Ammon's horn (tissue), 1 donor: Measurements from ENCODE around the gene COL27A1.
"Not testable (repeated sequence)": the region's sequence is repeated elsewhere in the genome, so short reads cannot be mapped to it uniquely, and the experiment has no call there.

Experiments
- DNase-seq: peaks from one replicate; pipeline ENCODE4 v3.0.0-alpha.2; 2016; ENCODE audit warnings: low spot score

Gene COL27A1

DNA sequence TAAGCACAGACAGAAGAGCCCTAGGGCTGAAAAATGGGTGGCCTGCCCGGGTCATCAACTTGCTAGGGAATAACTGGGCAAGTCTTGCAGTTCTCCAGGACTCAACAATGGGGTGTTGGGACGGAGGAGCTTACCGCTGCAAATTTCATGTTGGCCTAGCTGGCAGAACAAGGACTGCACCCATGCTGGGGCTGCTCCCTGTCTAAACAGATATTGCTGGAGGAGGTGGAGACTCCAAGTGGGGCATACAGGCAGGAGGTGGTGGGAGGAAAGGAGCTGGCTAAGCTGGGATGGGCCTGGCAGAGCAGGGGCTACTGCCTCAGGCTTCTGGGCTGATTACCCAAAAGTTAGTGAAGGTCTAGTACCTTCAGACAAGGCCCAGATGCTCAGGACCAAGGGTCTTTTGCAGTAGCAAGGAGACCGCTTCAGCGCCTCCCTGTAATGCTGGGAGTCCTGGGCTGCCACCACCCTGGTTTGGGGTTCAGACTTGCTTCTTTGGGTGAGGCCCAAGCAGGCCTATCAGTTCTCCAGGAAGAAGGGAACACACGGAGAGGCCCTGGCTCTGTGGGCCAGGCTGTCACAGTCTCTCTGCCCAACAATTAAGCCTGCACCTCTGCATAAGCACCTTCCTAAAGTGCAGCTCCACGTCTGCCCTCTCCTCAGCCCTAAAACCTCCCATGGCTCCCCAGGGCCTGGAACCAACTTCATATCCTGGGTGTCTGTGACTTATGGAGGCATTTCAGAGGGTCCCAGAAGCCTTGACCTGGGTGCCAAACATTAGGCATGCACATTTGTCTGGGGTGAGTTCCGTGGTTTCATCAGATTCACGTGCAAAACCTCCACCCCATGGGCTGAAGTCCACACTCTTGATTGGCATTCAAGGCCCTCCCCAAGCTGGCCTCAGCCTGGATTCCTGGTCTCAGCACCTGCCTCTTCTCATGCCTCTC, 32.0 kb upstream of the COL27A1 start:
- no peak for DNase-seq

DNA sequence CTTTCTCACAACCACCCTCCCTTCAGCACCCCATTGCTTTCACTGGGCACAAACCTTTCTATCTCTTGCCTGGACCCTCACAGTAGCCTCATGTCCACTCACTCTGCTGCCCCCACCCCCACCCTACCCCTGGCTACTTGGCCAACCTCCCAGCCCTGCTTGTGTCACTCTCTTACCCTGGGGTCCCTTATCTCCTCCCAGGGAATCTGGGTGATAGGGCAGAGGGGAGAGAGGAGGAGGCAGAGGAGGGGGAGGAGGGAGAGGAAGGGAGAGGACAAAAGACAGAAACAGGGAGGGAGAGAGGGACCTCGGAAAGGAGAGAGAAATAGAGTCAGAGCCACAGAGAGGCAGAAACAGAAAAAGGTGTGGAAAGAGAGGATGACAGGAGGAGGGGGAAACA, 31.2 kb upstream of the COL27A1 start:
- DNase-seq: no peak

DNA sequence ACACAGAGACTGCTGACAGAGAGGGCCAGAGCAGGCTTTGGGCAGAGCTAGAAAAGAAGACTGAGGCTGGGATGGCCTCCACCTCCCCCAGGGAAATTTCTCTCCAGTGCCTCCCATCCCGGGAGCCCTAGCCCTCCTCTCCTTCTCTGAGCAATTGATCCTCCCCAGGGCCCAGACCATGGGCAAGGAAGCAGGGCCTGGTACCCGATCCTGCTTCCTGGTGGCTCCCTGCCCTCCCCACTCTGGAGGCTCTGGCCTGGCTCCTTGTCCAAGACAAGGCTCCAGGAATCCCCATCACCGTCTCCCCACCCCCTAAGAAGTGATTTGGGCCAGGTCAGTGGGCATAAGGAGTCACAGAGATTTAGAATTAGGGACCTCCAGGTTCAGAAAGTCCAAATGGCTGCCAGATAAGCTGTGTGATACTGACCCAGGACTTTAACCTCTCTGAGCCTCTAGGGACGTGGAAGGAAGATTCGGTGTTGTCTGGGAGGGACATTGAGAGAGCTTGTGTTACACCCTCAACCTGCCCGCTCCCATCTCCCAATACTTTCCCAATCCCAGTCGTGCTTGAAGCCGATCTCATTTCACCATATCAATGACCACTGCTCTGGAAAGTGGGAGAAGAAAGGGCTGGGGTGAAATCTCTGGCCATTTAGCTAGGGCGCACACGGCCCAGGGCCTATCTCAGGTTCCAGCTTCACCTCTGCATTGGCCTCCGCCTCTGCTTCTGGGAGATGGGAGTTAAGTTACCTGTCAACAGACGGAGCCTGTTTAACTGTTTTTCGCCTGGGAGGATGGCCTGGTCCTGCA, 30.5 kb upstream of the COL27A1 start:
- no peak for DNase-seq

DNA sequence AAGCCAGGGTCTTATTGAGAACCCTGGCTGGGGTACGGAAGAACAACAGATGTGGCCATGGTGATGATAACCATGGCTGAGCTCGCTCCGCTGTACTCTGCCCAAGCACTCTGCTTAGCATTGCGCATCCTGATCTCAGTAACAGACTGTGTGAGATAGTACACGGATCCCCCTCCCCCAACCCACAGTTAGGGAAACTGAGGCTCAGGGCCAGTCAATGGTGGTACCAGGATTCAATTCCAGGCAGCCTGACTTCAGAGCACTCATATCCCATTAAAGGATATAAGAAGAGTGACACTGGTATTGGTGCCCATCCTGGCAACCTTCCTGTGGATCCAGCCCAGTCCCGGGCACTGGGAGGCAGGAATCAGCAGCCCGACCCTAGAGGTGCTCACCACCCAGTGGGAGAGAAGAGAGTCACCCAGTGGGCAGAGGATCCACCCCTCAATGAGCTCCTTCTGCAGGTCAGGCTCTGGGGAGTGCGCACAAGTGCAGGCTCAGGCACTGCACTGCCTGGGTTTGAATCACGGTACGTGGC, 29.8 kb upstream of the COL27A1 start:
- no peak for DNase-seq

DNA sequence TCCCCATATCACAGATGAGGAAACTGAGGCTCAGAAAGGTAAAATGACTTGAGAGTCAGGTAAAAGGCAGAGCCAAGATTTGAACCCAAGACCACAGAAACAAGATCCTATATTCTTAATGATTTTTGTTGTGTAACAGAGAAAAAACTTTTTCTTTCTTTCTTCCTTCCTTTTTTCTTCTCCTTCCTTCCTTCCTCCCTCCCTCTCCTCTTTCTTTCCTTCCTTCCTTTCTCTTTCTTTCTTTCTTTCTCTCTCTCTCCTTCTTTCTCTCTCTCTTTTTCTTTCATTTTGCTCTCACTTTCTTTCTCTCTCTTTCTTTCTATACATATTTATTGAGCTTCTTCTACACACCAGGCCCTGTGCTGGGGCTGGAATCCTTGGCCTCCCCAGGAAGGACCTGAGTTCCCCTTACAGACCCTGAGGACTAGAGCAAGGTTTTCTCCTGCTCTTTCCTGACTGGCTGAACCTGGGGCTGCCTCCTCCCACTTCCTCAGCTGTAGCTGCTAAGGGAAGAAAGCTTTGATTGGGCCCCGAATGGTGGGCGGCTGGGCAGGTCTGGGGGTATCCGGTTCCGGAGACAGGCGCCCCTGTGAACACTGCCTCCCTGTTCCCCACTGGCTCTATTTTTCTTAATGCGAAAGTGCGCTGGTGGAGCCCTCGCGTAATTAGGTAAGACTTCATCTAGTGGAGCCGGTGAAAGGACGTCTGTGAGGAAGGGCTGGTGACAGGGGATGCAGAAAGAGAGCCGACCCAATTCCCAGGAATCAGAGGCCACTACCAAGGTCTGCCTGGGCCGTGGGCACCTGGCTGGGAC, 28.9 kb upstream of the COL27A1 start:
- no peak for DNase-seq

DNA sequence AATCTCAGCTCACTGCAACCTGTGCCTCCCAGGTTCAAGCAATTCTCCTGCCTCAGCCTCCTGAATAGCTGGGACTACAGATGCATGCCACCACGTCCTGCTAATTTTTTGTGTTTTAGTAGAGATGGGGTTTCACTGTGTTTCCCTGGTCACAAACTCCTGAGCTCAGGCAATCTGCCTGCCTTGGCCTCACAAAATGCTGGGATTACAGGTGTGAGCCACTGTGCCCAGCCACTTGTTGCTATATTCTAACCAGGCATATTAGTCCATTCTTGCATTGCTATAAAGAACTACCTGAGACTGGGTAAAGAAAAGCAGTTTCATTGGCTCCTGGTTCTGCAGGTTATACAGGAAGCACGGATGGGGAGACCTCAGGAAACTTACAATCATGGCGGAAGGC, 26.6 kb upstream of the COL27A1 start:
- DNase-seq: not testable (repeated sequence)

DNA sequence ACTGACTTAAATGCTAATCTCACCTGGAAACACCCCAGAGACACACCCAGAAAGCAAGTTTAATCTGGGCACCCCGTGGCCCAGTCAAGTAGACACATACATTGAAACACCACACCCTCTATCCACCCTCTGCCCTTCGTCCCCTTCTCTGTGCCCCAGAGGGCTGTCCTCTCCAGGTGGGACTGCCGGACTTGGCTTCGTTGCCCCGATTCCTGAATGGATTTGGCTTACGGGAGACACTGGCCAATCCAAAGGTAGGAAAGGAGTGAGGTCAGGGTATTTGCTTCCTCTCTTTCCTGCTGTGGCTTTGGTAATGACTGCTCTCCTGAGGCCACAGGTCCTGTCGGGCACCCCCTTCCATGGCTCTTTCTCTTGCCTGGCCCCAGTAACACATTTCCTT, 25.2 kb upstream of the COL27A1 start:
- DNase-seq: no peak

DNA sequence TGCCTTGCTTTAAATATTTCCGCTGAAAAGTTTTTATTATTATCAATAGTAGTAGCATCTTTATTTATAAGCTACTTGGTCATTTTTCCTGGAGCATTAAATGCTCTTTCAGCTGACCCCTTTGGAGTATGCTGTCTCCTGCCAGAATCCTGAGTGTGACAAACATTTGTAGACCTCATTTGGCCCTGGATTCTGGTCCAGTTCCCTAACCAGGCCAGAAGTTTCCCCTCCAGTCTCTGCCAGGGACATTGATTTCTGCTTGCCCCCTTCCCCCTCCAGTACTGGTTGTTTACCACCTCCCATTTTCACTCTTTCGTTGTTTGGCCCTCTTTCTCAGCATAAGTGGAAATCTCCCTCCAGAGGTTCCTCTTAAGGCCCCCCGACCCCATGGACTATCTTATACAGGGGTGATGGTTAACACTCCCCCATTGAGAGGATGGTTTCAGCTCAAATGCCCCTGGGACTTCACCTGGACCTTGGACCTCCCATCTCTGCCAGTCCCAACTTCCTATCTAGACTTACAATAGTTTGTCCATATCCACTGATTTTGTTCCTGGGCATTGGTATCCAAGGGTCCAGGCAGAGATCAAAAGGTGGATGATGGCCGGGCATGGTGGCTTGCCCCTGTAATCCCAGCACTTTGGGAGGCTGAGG, 24.6 kb upstream of the COL27A1 start:
- DNase-seq: no peak

DNA sequence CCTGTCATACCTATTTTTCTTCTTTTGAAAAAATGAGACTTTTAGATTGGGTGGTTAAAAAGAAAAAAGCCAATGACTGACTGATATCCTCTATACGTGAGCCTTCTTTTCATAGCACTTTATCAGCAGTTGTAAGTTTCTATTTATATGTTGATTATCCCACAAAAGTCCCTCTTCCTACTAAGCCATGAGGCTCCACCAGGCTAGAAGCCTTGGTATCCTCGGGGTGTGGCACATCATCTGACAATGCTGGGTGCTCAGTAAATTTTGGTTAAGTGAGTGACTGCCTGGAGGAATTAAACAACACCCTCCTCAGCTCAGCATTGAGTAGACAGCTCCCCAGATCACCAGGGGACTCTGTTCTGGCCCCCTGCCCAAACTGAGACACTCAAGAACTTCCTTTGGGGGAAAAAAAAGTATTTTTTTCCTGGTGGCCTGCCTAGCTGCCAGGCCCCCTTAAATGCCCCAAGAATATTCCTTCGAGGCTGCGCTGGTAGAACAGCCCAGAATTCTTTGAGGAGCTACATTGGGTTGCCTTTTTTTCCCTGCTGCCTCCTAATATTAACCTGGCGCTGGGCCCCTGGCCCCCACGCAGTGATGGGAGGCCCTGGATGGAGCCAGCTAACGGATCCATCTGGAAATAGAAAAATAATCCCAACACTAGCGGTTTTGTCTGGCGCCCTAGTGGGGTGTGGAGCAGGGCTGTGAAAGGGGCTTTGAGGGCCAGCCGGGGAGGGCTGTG, 23.4 kb upstream of the COL27A1 start:
- DNase-seq: no peak

DNA sequence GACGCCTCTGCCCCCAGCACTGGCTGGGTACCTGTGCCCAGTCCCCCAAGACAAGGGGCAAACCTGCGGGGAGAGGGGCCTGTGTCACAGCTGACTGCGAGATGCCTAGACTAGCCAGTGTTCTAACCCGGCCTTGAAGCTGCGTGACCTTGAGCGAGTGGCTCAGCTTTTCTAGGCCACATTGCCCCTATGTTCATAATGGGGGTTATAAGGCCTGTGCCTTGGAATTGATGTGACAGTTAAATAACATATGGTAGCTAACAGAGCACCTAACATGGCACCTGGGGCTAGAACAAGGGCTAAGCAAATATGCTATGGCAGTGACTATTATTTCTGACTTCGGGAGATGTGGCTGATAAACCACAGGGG, 22.8 kb upstream of the COL27A1 start:
- DNase-seq: no peak

DNA sequence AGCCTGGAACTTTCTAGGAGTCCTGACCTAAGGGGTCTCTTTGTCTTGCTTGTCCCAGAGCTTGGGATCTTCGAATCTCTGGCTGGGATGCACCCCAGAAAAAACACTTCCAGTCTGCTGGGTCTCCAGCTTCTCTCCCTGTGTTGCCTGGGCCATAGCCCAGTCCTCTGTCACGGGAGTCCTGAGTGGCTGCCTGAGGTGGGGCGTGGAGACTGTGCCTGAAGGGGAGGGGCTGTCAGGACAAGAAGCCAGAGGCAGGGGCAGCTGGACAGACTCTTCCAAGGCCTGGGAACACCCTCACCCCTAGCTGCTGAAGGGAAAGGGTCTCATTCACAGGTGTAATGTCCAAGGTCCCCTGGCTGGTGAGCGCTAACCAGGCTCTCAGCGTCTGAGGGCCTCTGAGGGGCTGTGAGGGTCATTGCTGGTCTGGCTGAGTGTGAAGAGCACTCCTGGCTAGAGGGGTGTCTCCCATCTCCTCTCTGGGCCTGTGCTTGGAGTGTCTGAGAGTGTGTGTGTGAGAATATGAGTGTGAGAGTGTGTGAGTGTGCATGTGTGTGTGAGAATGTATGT, 20.4 kb upstream of the COL27A1 start:
- DNase-seq: no peak

DNA sequence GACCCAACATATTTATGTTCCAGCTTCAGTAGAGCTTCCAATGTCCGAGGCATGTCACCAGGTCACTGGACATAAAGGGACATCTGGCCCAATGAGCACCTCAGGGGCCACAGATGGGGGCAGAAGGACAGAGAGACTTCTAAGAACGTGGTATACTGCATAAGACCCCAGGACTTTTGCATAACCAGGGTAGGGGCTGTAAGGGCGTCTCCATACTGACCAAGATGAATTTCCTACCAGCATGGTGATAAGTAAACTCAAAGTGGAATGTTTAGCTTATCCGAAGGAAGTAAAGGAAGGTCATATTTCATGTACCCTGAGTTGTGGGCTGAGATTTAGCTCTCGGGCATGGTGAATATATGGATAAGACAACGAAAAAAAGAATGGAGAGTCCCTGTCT, 17.5 kb upstream of the COL27A1 start:
- DNase-seq: no peak

DNA sequence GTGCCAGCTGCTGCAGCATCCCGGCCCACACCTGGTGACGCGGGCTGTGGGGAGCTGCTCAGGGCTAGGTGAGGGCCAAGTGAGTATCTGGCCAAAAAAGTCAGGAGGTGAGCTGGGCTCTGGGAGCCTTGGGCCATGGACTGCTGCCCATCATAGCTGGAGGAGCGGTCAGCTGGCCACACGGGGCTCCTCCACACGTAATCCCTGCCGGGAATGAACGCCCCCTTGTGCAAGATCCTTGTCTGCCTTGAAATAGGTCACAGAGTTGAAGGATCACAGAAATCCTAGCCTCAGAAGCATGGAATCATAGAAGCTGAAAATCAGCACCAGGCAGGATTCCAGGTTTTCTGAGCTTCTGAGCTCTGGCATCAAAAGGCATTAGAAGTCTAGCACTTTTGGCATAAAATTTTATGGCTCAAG, 16.8 kb upstream of the COL27A1 start:
- no peak for DNase-seq

DNA sequence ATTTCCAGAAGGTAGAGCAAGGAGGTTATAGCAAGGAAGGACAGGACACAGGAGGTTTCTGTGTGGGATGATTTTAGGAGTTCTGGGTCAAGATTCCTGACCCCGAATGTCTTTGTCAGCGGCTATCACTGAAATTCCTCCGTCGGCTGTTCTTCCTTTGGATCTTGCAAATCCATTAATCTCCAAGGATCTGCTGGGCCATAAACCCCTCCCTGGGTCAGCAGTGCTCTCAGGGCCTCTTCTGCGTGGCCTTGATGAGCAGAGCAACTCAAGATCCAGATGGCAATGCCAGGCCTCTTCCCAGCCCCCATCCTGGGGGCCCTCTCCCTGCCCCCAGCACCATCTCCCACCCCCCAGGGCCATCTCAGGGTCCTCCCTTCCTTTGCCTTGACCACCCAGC, 16.3 kb upstream of the COL27A1 start:
- no peak for DNase-seq

DNA sequence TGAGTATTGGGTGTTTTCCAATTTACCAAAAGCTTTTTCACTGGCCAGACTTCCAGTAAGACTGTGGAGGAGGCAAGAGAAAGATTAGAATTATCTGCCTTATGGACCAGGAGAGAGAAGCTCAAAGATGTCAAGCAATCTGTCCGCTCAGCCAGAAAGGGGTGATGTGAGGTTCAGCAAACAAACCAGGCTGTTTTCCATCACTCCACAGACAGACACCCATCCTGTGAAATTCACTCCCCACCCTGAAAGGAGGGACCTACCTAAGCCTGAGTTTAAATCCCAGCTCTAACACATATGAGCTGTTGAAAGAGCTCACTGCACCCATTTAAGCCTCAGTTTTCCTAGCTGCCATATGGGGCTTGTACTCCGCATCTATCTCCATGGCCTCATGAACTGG, 14.9 kb upstream of the COL27A1 start:
- DNase-seq: no peak

DNA sequence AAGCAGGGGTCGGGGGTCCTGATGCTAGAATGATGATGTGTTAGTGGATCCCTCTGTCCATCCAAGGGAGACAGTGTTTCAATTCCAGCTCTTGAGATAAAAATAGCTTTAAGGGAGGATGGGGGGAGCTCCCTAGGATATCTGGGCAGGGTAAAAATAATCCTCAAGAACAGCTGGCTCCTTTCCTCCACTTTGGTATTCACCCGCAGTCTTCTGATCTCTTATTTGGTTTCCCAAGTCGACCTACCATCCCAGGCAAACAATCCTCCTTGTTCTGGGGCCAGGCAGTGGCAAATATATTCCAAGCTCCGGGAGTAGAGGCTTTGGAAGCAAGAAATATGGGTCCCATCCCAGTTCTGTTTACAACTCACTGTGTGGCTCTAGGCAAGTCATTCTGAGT, 14.5 kb upstream of the COL27A1 start:
- no peak for DNase-seq

DNA sequence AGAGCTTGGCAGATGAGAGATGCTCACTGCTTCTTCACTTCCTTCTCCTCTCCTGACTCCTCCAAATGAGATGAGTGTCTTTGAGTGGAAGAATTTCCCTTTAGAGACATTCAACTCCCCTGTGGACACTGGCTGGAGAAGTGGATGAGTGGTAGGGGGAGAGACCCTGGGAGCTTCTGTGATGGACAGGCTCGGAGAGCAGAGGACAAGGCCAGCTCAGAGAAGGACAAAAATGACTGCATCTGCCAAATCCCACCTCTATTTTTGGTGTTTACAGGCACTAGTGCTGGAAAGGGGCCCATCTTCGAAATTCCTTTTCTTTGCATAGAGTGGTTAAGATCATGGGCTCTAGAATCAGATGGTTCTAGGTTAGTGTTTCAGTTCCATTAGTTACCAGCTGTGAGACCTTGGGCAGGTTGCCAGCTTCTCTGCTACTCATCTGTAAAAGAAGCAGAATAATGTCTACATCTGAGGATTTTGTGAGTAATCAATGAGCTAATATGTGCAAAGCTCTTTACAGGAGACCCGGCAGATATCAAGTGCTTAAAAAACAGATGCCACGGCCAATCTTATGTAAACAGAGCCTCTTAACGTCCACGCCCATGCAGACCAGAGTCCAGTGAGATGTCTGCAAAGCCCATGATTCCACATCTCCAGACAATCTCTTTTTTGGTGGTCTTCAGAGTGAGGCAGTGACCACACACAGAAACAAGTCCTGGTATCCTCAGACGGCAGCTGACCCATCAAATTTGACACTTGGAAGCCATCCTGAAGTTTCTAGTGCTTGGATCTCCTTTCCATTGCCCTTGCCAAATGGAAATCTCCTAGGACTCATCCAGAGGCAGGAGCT, 13.6 kb upstream of the COL27A1 start:
- no peak for DNase-seq

DNA sequence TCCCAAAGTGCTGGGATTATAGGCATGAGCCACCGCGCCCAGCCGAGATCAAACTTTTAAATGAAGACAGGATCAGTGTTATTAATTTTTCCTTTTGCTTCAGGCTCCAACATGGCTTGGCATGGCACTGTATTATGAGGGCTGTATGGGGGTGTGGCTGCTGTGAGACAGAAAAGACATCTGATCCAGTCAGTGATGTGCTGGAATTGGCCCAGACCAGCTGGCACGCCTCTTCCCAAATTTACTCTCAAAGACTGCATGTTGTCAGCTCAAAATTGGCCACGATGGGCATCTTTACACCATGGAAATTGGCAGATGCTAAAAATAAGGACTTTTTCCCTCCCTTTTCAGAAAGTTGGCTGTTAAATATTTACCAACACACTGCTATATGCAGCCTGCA, 12.1 kb upstream of the COL27A1 start:
- DNase-seq: no peak

DNA sequence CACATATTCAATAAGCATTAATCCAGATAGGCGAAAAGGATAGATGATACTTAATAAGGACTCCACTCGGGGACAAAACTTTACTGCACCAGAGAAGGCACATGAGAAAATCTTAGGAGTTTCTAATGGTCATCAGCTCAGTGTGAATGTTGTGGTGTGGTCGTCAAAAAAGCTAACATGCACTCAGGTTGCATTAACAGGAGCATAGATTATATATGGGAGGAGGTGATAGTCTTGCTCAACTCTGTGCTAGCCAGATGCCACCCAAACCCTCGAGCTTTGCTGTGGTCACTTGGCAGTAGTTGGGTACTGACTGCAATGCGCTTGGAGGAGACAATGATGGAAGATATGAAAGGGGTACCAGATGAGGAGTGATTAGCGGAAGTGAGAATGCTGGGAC, 8.6 kb upstream of the COL27A1 start:
- DNase-seq: no peak

DNA sequence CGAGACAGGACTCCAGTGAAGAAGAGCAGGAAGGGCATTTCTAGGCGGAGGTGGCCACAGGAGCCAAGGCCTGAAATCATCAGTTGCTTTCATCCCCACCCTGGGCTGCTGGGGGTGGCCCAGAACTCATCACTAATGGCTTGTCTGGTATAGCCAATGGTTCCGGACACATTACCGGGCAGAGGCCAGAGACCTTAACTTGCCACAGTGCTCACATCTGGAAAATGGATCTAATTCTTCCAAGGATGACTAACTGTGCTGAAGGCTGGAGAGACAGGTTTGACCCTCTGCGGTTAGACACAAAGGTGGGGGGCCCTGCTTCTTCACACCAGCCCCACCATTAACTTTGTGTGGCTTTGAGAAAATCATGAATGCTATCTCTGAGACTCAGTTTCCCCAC, 6.2 kb upstream of the COL27A1 start:
- no peak for DNase-seq
